HCT116 (cell line): ENCODE data around the gene TIAM2. TPM values are rescaled to one million over a fixed set of nuclear protein-coding genes. Genes with fewer than 3 reads are reported as not detected.
A peak's percentile ranks its signal among the peaks of the same experiment; 100 is the strongest.

ENCODE experiments used
- ATAC-seq: fragments of 200-7000 bp; cut with Tn5 transposase; 2 replicates; pipeline ENCODE4 v1.9.1; 2020; ENCODE audit warnings: mild to moderate bottlenecking, moderate library complexity
- BruUV-seq: library from RNA; stranded (reverse); fragments of 400-500 nt; replicated peaks from 2 replicates; lab custom pipeline; 2021; lab: Mats Ljungman, UMichigan
- CTCF ChIA-PET: fragments of 300-600 bp; sonication (Branson Sonifier 250); formaldehyde crosslinking; loops from one replicate; lab custom pipeline; 2021; ENCODE audit warnings: antibody characterized with exemption; lab: Charles Lee
- POLR2A ChIA-PET: fragments of 300-600, 350-600 bp; sonication (Branson Sonifier 250); formaldehyde crosslinking; loops from one replicate; lab custom pipeline; 2021; ENCODE audit warnings: antibody characterized with exemption; lab: Charles Lee
- RAD21 ChIA-PET, 2 experiments: fragments of 300-600 bp; sonication (Branson Sonifier 250); formaldehyde crosslinking; loops; one replicate each; lab custom pipeline; 2023; ENCODE audit warnings: low total read pairs in 2 of 2; ENCODE audit not compliant: uncharacterized antibody in 2 of 2, unreplicated experiment in 2 of 2, low non-redundant PET in 1 of 2; lab: Charles Lee
- DNase-seq: peaks from one replicate; pipeline ENCODE4 v3.0.0-alpha.2; 2010; ENCODE audit warnings: low read depth, low spot score
- H2AFZ ChIP-seq: fragments of 200-600 bp; shearing (Covaris generic), sonication (generic); 2 replicates; pipeline ENCODE4 v1.6.1; 2017; ENCODE audit warnings: low read depth, mixed run types, mixed read lengths, antibody characterized with exemption, low read length; ENCODE audit not compliant: poor library complexity, severe bottlenecking
- H3K27ac ChIP-seq: 2 replicates; pipeline ENCODE4 v1.5.1; 2012; ENCODE audit warnings: low read depth, low read length
- H3K27me3 ChIP-seq: fragments of 200-600 bp; sonication (generic); 2 replicates; pipeline ENCODE4 v1.6.1; 2016; ENCODE audit warnings: mixed run types, low read length, mixed read lengths; ENCODE audit not compliant: insufficient read depth
- H3K36me3 ChIP-seq, 2 experiments: fragments of 200-500 bp in 1 of 2; fragments of 200-600 bp in 1 of 2; sonication (Bioruptor generic) in 1 of 2; sonication (generic) in 1 of 2; 2 replicates each; pipeline versions ENCODE4 v1.5.1 to v1.6.1; 2014 to 2016; ENCODE audit warnings: low read length in 2 of 2, inconsistent platforms in 1 of 2, mixed read lengths in 1 of 2, mixed run types in 1 of 2; ENCODE audit not compliant: insufficient read depth in 2 of 2, control insufficient read depth in 1 of 2
- H3K4me1 ChIP-seq, 2 experiments: fragments of 200-600 bp in 1 of 2; sonication (generic) in 1 of 2; 2 replicates each; pipeline versions ENCODE4 v1.5.1 to v1.6.1; 2012 to 2017; ENCODE audit warnings: low read length in 2 of 2, inconsistent platforms in 1 of 2, mild to moderate bottlenecking in 1 of 2, mixed read lengths in 1 of 2, mixed run types in 1 of 2, moderate library complexity in 1 of 2; ENCODE audit not compliant: insufficient read depth in 2 of 2, control insufficient read depth in 1 of 2
- H3K4me2 ChIP-seq: fragments of 200-600 bp; sonication (generic); 2 replicates; pipeline ENCODE4 v1.6.1; 2017; ENCODE audit warnings: mixed run types, low read length, mixed read lengths
- H3K4me3 ChIP-seq, 2 experiments: fragments of 200-600 bp in 1 of 2; sonication (generic) in 1 of 2; replicated peaks in 1 of 2; 2 replicates each; pipeline ENCODE4 v1.5.1; 2011 to 2016; ENCODE audit warnings: low read length in 2 of 2, control low read depth in 1 of 2, low read depth in 1 of 2, mild to moderate bottlenecking in 1 of 2, mixed read lengths in 1 of 2, mixed run types in 1 of 2
- H3K79me2 ChIP-seq: fragments of 200-600 bp; sonication (generic); 2 replicates; pipeline ENCODE4 v1.6.1; 2017; ENCODE audit warnings: mild to moderate bottlenecking, mixed run types, low read length, moderate library complexity, mixed read lengths; ENCODE audit not compliant: insufficient read depth
- H3K9ac ChIP-seq: fragments of 200-600 bp; sonication (generic); 2 replicates; pipeline ENCODE4 v1.6.1; 2016; ENCODE audit warnings: low read length, mixed read lengths
- H3K9me2 ChIP-seq: fragments of 200-600 bp; sonication (generic), shearing (Covaris generic); 2 replicates; pipeline ENCODE4 v1.6.1; 2017; ENCODE audit warnings: mixed run types, mild to moderate bottlenecking, moderate library complexity; ENCODE audit not compliant: insufficient read depth
- H3K9me3 ChIP-seq, 2 experiments: fragments of 200-500 bp in 1 of 2; fragments of 200-600 bp in 1 of 2; sonication (Bioruptor generic) in 1 of 2; sonication (generic) in 1 of 2; 2 replicates each; pipeline ENCODE4 v1.6.1; 2014 to 2017; ENCODE audit warnings: low read length in 2 of 2, mixed read lengths in 2 of 2, inconsistent platforms in 1 of 2, low read depth in 1 of 2, mild to moderate bottlenecking in 1 of 2, mixed run types in 1 of 2, moderate library complexity in 1 of 2; ENCODE audit not compliant: control insufficient read depth in 1 of 2, insufficient read depth in 1 of 2
- H4K20me1 ChIP-seq: fragments of 200-600 bp; sonication (generic), shearing (Covaris generic); 2 replicates; pipeline ENCODE4 v1.6.1; 2017; ENCODE audit warnings: mixed run types, mild to moderate bottlenecking, moderate library complexity; ENCODE audit not compliant: insufficient read depth
- CTCF ChIP-seq, 3 experiments: fragments of 200-600 bp in 1 of 3; sonication (generic) in 1 of 3; IDR thresholded peaks in 2 of 3; conservative IDR thresholded peaks in 1 of 3; 2 replicates each; pipeline ENCODE4 v1.5.1; 2012 to 2017; ENCODE audit warnings: low read depth in 2 of 3, low read length in 2 of 3, antibody characterized with exemption in 1 of 3, borderline replicate concordance in 1 of 3, control low read depth in 1 of 3, mild to moderate bottlenecking in 1 of 3, mixed read lengths in 1 of 3, mixed run types in 1 of 3, moderate library complexity in 1 of 3; ENCODE audit not compliant: insufficient read depth in 1 of 3
- EGR1 ChIP-seq: IDR thresholded peaks from 2 replicates; pipeline ENCODE4 v1.6.1; 2012; ENCODE audit warnings: low read depth
- POLR2A ChIP-seq: IDR thresholded peaks from 2 replicates; pipeline ENCODE4 v1.7.0; 2011; ENCODE audit warnings: borderline replicate concordance; ENCODE audit not compliant: insufficient read depth, insufficient read length; ENCODE audit errors: extremely low read depth
- RAD21 ChIP-seq: IDR thresholded peaks from 2 replicates; pipeline ENCODE4 v1.6.1; 2012; ENCODE audit warnings: low read depth, mild to moderate bottlenecking
- SRF ChIP-seq: IDR thresholded peaks from 2 replicates; pipeline ENCODE4 v1.6.1; 2012; ENCODE audit warnings: low read depth
- intact Hi-C: fragments of 100-400 bp; cut with micrococcal nuclease; formaldehyde crosslinking; loops from 2 replicates; pipeline ENCODE4 v1.10.0; 2022
- total RNA-seq: library from RNA; stranded (reverse); gene quantifications from one replicate; pipeline ENCODE4 v1.2.1, GENCODE V29; 2021; ENCODE audit not compliant: unreplicated experiment

TIAM2 gene
- total RNA-seq, 1 experiment from 2014 or later: 9.4 TPM

- intact Hi-C loops: loop anchor here (1.0 to 10.0 kb wide), 4 partner anchors 71 to 571 kb away; no protein-coding TSS in a partner anchor
- no peak overlapping the region for H3K4me3 ChIP-seq
Observed at GRCh38 chr6:155248008-155249001, 253.2 kb downstream of the TIAM2 start.

More at GRCh38 chr6:155248008-155249001, 253.2 kb downstream of the TIAM2 start:
- H3K4me2 ChIP-seq: peak overlapping the region; percentile 22
- ChIA-PET RAD21 (interaction anchor here in 1 of 2 experiments (0.7 to 1.2 kb wide), 3 partner anchors 70 to 320 kb away, joined by 3 to 4 read pairs (median 3); no protein-coding TSS in a partner anchor), POLR2A (interaction anchor here (1.2 kb wide), 1 partner anchor 71 kb away, joined by 3 read pairs; no protein-coding TSS in a partner anchor), CTCF (interaction anchor here (1.0 to 2.2 kb wide), 7 partner anchors 70 to 573 kb away, joined by 3 to 46 read pairs (median 10); no protein-coding TSS in a partner anchor)
- peaks cover 0 to 4% of the 10 kb centered on the region in 2 experiments; a peak in 2 of 4 replicates for H3K36me3 ChIP-seq
- H2AFZ ChIP-seq: no peak overlapping the region
- DNase-seq (peak; percentile 21), ATAC-seq (peak; percentile 74)
- no peaks in the 10 kb centered on the region for H3K9me2 ChIP-seq
- TF ChIP-seq SRF: no peak
- TF ChIP-seq RAD21: peak; percentile 76
- no peak for TF ChIP-seq EGR1
- TF ChIP-seq POLR2A: no peak
- peak; percentile 57 to 70 (median 59); a peak in 5 of 6 replicates for TF ChIP-seq CTCF (IDR thresholded peaks at IDR 0.05 in 2 of 3, conservative IDR thresholded peaks at IDR 0.05 in 1 of 3; ENCODE audit: borderline replicate concordance in 1 of 3, insufficient read depth in 1 of 3, low read depth in 2 of 3, low read length in 2 of 3)
- H3K27ac ChIP-seq: no peak overlapping the region
- no peaks in the 10 kb centered on the region for H3K27me3 ChIP-seq
- no peaks in the 10 kb centered on the region for H4K20me1 ChIP-seq
- H3K79me2 ChIP-seq: no peaks in the 10 kb centered on the region
- no TSS peak for BruUV-seq
- H3K9ac ChIP-seq: no peak overlapping the region
- no peaks in the 10 kb centered on the region for H3K9me3 ChIP-seq
- peaks cover 0 to 12% of the 10 kb centered on the region in 2 experiments; a peak in 2 of 4 replicates for H3K4me1 ChIP-seq
